Measurements from ENCODE around the gene ZC3H7B.

Gene ZC3H7B

GRCh38 chr22:41296826-41297667 is 4.3 kb upstream of the ZC3H7B start:
- no peaks in the 10 kb centered on the region for H3K9me3 ChIP-seq (ENCODE audit: low read length)
- no peak overlapping the region for H3K4me2 ChIP-seq (ENCODE audit: low read length)
- H4K20me1 ChIP-seq (ENCODE audit: insufficient read depth, low read length) = no peaks in the 10 kb centered on the region
- H3K27me3 ChIP-seq (ENCODE audit: insufficient read depth, low read length) = no peaks in the 10 kb centered on the region
- no peak overlapping the region for H3K27ac ChIP-seq (ENCODE audit: low read depth, low read length, poor library complexity, severe bottlenecking)
- H3K79me2 ChIP-seq (ENCODE audit: insufficient read depth, low read length) = peaks cover 5% of the 10 kb centered on the region; the same call in 1 of the 2 replicates
- no peak overlapping the region for H3K9ac ChIP-seq (ENCODE audit: low read length)
- no peak overlapping the region for H3K4me3 ChIP-seq (ENCODE audit: low read depth, low read length, poor library complexity, severe bottlenecking)
- H3K9me2 ChIP-seq (ENCODE audit: low read depth, low read length) = no peaks in the 10 kb centered on the region
- TF ChIP-seq EZH2 (IDR thresholded peaks at IDR 0.05; ENCODE audit: borderline replicate concordance, low read length) (no peak), CTCF (IDR thresholded peaks at IDR 0.05; ENCODE audit: low read length) (no peak)
- no peak overlapping the region for H2AFZ ChIP-seq (ENCODE audit: low read length)
- H3F3A ChIP-seq (ENCODE audit: insufficient read depth, low read length) = no peaks in the 10 kb centered on the region
- H3K4me1 ChIP-seq (ENCODE audit: insufficient read depth, low read length, severe bottlenecking) = peaks cover 6% of the 10 kb centered on the region
- no peaks in the 10 kb centered on the region for H3K36me3 ChIP-seq (ENCODE audit: insufficient read depth, low read length)

GRCh38 chr22:41300661-41301060 is 664 bp upstream of the ZC3H7B start:
- H3K36me3 ChIP-seq (ENCODE audit: insufficient read depth, low read length) = peaks cover 10% of the 10 kb centered on the region; the same call in 1 of the 2 replicates
- peaks cover 37% of the 10 kb centered on the region for H3K79me2 ChIP-seq (ENCODE audit: insufficient read depth, low read length)
- no peaks in the 10 kb centered on the region for H3K9me3 ChIP-seq (ENCODE audit: low read length)
- H3K4me3 ChIP-seq (ENCODE audit: low read depth, low read length, poor library complexity, severe bottlenecking) = peak overlapping the region; percentile 86
- H3K4me1 ChIP-seq (ENCODE audit: insufficient read depth, low read length, severe bottlenecking) = peaks cover 15% of the 10 kb centered on the region
- H3F3A ChIP-seq (ENCODE audit: insufficient read depth, low read length) = no peaks in the 10 kb centered on the region
- no peak overlapping the region for H3K27ac ChIP-seq (ENCODE audit: low read depth, low read length, poor library complexity, severe bottlenecking)
- no peaks in the 10 kb centered on the region for H4K20me1 ChIP-seq (ENCODE audit: insufficient read depth, low read length)
- H2AFZ ChIP-seq (ENCODE audit: low read length) = no peak overlapping the region
- TF ChIP-seq EZH2 (IDR thresholded peaks at IDR 0.05; ENCODE audit: borderline replicate concordance, low read length) = no peak
- TF ChIP-seq CTCF (IDR thresholded peaks at IDR 0.05; ENCODE audit: low read length) = no peak
- H3K4me2 ChIP-seq (ENCODE audit: low read length) = peak overlapping the region; percentile 92
- H3K27me3 ChIP-seq (ENCODE audit: insufficient read depth, low read length) = no peaks in the 10 kb centered on the region
- H3K9me2 ChIP-seq (ENCODE audit: low read depth, low read length) = no peaks in the 10 kb centered on the region
- peak overlapping the region; percentile 94 for H3K9ac ChIP-seq (ENCODE audit: low read length)

GRCh38 chr22:41302021-41302767 is 869 bp downstream of the ZC3H7B start:
- Histone ChIP-seq H3K27ac (ENCODE audit: low read depth, low read length, poor library complexity, severe bottlenecking) (peak overlapping the region; percentile 51), H3K27me3 (ENCODE audit: insufficient read depth, low read length) (no peaks in the 10 kb centered on the region), H3K9me3 (ENCODE audit: low read length) (no peaks in the 10 kb centered on the region), H3K36me3 (ENCODE audit: insufficient read depth, low read length) (peaks cover 11% of the 10 kb centered on the region; the same call in 1 of the 2 replicates), H3K4me2 (ENCODE audit: low read length) (peak overlapping the region; percentile 92), H3K79me2 (ENCODE audit: insufficient read depth, low read length) (peaks cover 41% of the 10 kb centered on the region), H3K9ac (ENCODE audit: low read length) (peak overlapping the region; percentile 94), H3K9me2 (ENCODE audit: low read depth, low read length) (no peaks in the 10 kb centered on the region), H4K20me1 (ENCODE audit: insufficient read depth, low read length) (no peaks in the 10 kb centered on the region), H2AFZ (ENCODE audit: low read length) (no peak overlapping the region), H3F3A (ENCODE audit: insufficient read depth, low read length) (no peaks in the 10 kb centered on the region), H3K4me1 (ENCODE audit: insufficient read depth, low read length, severe bottlenecking) (peaks cover 15% of the 10 kb centered on the region), H3K4me3 (ENCODE audit: low read depth, low read length, poor library complexity, severe bottlenecking) (peak overlapping the region; percentile 86)
- no peak for TF ChIP-seq EZH2 (IDR thresholded peaks at IDR 0.05; ENCODE audit: borderline replicate concordance, low read length)
- no peak for TF ChIP-seq CTCF (IDR thresholded peaks at IDR 0.05; ENCODE audit: low read length)

All from OCI-LY1 (cell line).